SU-DHL-6 (cell line): Measurements from ENCODE around the gene LINGO3.

Source experiments
- H2AFZ ChIP-seq: fragments of 200-600 bp; sonication (generic); 2 replicates; pipeline ENCODE4 v1.6.1; 2014; ENCODE audit warnings: low read depth, mild to moderate bottlenecking, moderate library complexity, mixed read lengths, antibody characterized with exemption, low read length; ENCODE audit not compliant: severe bottlenecking
- H3F3A ChIP-seq: fragments of 200-600 bp; shearing (Covaris generic); 2 replicates; pipeline ENCODE4 v1.6.0; 2016; ENCODE audit warnings: antibody characterized with exemption, mild to moderate bottlenecking; ENCODE audit not compliant: insufficient read depth
- H3K27ac ChIP-seq: fragments of 200-600 bp; sonication (generic); 2 replicates; pipeline ENCODE4 v1.5.1; 2016; ENCODE audit warnings: low read depth, mild to moderate bottlenecking, low read length, moderate library complexity, mixed read lengths
- H3K27me3 ChIP-seq: fragments of 200-600 bp; sonication (generic), shearing (Covaris generic); 2 replicates; pipeline ENCODE4 v1.6.0; 2014; ENCODE audit warnings: mild to moderate bottlenecking, low read length
- H3K36me3 ChIP-seq: fragments of 200-600 bp; sonication (generic); 2 replicates; pipeline ENCODE4 v1.6.1; 2014; ENCODE audit warnings: mild to moderate bottlenecking, low read length, mixed read lengths
- H3K4me2 ChIP-seq: fragments of 300-600, 200-600 bp; shearing (Covaris generic), sonication (generic); 2 replicates; pipeline ENCODE4 v1.6.0; 2014; ENCODE audit warnings: low read length, low read depth, mild to moderate bottlenecking; ENCODE audit not compliant: poor library complexity, severe bottlenecking
- H3K4me3 ChIP-seq: fragments of 200-600 bp; sonication (generic); 2 replicates; pipeline ENCODE4 v1.5.1; 2014; ENCODE audit warnings: antibody characterized with exemption, low read length, mild to moderate bottlenecking, mixed read lengths; ENCODE audit not compliant: insufficient read depth, poor library complexity, severe bottlenecking
- H3K79me2 ChIP-seq: fragments of 200-600 bp; sonication (generic); 2 replicates; pipeline ENCODE4 v1.6.1; 2014; ENCODE audit warnings: mild to moderate bottlenecking, low read length, moderate library complexity; ENCODE audit not compliant: insufficient read depth
- H3K9ac ChIP-seq: fragments of 200-600 bp; sonication (generic); 2 replicates; pipeline ENCODE4 v1.7.0; 2014; ENCODE audit warnings: mild to moderate bottlenecking, low read length
- H3K9me2 ChIP-seq: fragments of 200-600 bp; sonication (generic); replicated peaks from 2 replicates; pipeline ENCODE4 v1.6.1; 2014; ENCODE audit warnings: low read length; ENCODE audit not compliant: insufficient read depth
- H3K9me3 ChIP-seq: fragments of 200-600 bp; sonication (generic); 2 replicates; pipeline ENCODE4 v1.6.1; 2014; ENCODE audit warnings: low read length, mixed read lengths; ENCODE audit not compliant: insufficient read depth
- H4K20me1 ChIP-seq: fragments of 200-600 bp; sonication (generic); 2 replicates; pipeline ENCODE4 v1.6.1; 2014; ENCODE audit warnings: low read depth, mild to moderate bottlenecking, antibody characterized with exemption, low read length, moderate library complexity, mixed read lengths
- CTCF ChIP-seq: fragments of 200-600 bp; sonication (generic); IDR thresholded peaks from one replicate; pipeline ENCODE4 v1.5.1; 2017; ENCODE audit warnings: antibody characterized with exemption, mild to moderate bottlenecking, low read length, moderate library complexity; ENCODE audit not compliant: insufficient read depth, poor library complexity, severe bottlenecking
- EZH2phosphoT487 ChIP-seq: fragments of 200-600 bp; sonication (generic), shearing (Covaris generic); conservative IDR thresholded peaks from 2 replicates; pipeline ENCODE4 v1.6.1; 2018; ENCODE audit warnings: mild to moderate bottlenecking, antibody characterized with exemption, low read length, moderate library complexity, mixed read lengths

The LINGO3 gene

GRCh38 chr19:2354670-2355069 is 46.7 kb upstream of the LINGO3 start:
- Histone ChIP-seq H3K9me3 (no peaks in the 10 kb centered on the region), H2AFZ (no peak overlapping the region), H3K79me2 (no peaks in the 10 kb centered on the region), H3K4me2 (no peak overlapping the region), H3K9me2 (no peaks in the 10 kb centered on the region), H4K20me1 (no peaks in the 10 kb centered on the region), H3K36me3 (no peaks in the 10 kb centered on the region), H3K27me3 (no peaks in the 10 kb centered on the region), H3K27ac (no peak overlapping the region), H3K9ac (no peak overlapping the region), H3K4me3 (no peak overlapping the region), H3F3A (no peaks in the 10 kb centered on the region)
- TF ChIP-seq CTCF: no peak
- TF ChIP-seq EZH2phosphoT487: no peak

- Histone ChIP-seq H3K27me3 (no peaks in the 10 kb centered on the region), H3K4me2 (no peak overlapping the region), H3K36me3 (no peaks in the 10 kb centered on the region), H4K20me1 (no peaks in the 10 kb centered on the region), H3K9me2 (no peaks in the 10 kb centered on the region), H3F3A (no peaks in the 10 kb centered on the region), H3K27ac (no peak overlapping the region), H2AFZ (no peak overlapping the region), H3K9me3 (no peaks in the 10 kb centered on the region), H3K79me2 (no peaks in the 10 kb centered on the region), H3K4me3 (no peak overlapping the region), H3K9ac (no peak overlapping the region)
- TF ChIP-seq CTCF (no peak), EZH2phosphoT487 (no peak)
Observed at GRCh38 chr19:2353887-2354592, 46.1 kb upstream of the LINGO3 start.

- no peaks in the 10 kb centered on the region for H3K27me3 ChIP-seq
- no peak overlapping the region for H3K27ac ChIP-seq
- no peak overlapping the region for H3K9ac ChIP-seq
- no peak overlapping the region for H2AFZ ChIP-seq
- H3K79me2 ChIP-seq: no peaks in the 10 kb centered on the region
- no peaks in the 10 kb centered on the region for H3K9me3 ChIP-seq
- no peaks in the 10 kb centered on the region for H3K9me2 ChIP-seq
- no peak overlapping the region for H3K4me2 ChIP-seq
- TF ChIP-seq CTCF (no peak), EZH2phosphoT487 (no peak)
- no peaks in the 10 kb centered on the region for H4K20me1 ChIP-seq
- H3K36me3 ChIP-seq: no peaks in the 10 kb centered on the region
- H3K4me3 ChIP-seq: no peak overlapping the region
- H3F3A ChIP-seq: no peaks in the 10 kb centered on the region
Observed at GRCh38 chr19:2353159-2353886, 45.4 kb upstream of the LINGO3 start.
